HuH-7.5 (cell line): ENCODE measurements around the gene PBXIP1.
"Not testable (repeated sequence)": the region's sequence is repeated elsewhere in the genome, so short reads cannot be mapped to it uniquely, and the experiment has no call there.

Source experiments
- DNase-seq: peaks from one replicate; pipeline ENCODE4 v3.0.0; 2011; ENCODE audit warnings: low spot score

Gene PBXIP1

DNA sequence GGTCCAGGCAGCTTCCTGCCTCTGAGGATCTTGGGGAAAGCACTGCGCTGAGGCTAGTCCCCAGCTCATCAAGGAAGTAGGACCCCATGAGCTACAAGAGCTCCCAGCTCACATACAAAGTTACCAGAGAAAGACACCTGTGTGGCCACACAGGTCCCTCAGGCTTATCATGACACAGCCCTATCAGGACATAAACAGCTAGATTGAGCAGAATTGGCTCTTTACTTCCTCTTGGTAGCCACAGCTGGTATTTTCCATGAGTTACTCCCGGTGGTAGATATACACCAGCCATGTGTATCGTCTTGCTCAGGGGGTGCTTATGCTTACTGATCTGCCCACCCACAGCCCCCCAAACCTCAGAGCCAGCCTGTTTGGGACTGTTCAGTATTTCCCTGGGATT, 38.7 kb upstream of the PBXIP1 start:
- peak; percentile 1 for DNase-seq

GRCh38 chr1:154994269-154994587, 38.3 kb upstream of the PBXIP1 start:
- DNase-seq: peak; percentile 1

DNA sequence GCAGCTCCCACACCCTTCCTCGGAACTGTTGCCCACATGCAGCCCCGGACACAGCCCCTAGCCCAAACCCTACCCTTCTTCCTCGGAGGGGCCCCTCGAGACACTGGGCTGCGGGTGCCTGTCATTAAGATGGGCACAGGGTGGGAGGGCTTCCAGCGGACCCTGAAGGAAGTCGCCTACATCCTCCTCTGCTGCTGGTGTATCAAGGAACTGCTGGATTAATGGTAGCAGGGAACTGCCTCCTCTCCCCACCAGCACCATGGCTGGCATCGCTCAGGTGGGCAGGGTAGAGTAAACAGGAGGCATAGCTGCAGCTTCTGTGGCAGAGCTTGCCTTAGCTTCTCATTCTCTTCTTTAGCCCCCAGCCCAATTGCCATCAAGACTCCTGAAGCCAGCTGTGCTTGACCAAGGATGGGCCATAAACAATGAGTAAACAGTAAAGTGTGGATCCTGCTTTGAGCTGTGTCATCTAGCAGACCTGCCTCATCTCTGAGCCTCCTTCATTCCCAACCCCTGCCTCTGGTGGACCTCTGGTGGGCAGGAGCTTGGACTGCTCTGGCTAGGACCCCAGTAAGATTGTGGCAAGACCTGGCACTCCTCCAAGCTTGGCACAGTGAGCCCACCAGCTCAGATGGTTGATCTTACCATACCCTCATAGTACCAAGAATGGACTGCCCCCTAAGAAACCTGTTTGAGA, 37.8 kb upstream of the PBXIP1 start, which contains the start of gene LENEP:
Gene LENEP, plus strand, starts transcription at position 15 of the 697 bp plus-strand sequence. Its CDS starts 22 bp downstream, at position 37.
- DNase-seq: peak; percentile 4

GRCh38 chr1:154992721-154993571, 37.0 kb upstream of the PBXIP1 start:
- peak; percentile 7 for DNase-seq

DNA sequence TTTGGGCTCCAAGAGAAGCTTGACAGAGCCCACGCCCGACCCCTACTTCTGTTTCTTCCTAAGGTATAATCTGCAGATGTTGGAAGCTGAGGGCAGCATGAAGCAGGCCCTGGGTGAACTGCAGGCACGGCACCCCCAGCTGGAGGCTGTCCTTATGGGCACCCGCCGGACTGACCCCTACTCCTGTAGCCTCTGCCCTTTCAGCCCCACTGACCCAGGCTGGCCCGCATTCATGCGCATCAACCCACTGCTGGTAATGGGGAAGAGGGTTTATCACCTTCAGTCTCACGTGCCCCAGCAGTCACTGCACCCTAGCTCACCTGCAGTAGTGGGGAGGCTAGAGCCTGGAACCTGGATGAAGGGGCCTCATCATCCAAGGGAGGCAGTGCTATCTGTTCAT, 34.4 kb upstream of the PBXIP1 start:
- DNase-seq: no peak

DNA sequence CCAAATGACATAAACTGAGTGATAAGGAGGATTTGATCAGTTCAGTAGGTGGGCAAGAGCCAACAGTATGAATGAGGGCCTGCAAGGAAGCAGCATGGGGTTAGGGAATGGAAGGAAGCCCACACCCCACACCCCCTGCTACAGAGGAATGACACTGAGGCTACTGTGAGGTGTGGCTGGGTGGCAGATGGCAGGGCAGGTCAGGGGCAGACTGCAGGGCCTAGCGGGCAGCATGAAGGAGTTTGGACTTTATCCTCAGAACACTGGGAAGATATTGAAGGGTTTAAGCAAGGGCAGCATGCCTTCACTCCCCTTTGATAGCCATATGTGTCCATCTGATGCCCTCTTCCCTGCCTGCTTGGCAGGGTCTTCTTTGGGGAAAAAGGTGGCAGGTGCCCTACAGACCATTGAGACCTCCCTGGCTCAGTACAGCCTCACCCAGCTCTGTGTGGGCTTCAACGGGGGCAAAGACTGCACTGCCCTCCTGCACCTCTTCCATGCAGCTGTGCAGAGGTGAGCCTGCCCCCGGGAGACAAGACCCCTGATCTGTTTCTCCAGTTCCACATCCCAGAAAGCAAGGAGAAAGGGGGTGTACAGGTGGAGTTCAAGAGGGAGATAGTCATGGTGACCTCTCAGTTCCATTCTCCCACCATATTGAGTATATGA, 33.4 kb upstream of the PBXIP1 start:
- no peak for DNase-seq

DNA sequence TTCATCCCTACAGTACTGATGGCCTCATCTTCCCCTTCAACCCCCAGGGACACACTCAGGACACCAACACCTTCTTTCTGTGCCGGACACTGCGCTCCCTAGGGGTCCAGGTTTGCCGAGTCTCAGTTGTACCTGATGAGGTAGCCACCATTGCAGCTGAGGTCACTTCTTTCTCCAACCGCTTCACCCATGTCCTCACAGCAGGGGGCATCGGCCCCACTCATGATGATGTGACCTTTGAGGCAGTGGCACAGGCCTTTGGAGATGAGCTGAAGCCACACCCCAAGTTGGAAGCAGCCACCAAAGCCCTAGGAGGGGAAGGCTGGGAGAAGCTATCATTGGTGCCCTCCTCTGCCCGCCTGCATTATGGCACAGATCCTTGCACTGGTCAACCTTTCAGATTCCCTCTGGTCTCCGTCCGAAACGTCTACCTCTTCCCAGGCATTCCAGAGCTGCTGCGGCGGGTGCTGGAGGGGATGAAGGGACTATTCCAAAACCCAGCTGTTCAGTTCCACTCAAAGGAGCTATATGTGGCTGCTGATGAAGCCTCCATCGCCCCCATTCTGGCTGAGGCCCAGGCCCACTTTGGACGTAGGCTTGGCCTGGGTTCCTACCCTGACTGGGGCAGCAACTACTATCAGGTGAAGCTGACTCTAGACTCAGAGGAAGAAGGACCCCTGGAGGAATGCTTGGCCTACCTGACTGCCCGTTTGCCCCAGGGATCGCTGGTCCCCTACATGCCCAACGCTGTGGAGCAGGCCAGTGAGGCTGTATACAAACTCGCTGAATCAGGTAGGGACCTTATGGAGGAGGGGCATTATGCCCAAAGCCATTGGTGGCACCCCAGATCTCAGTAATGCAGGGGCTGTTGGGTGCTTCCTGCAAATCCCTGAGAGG, 32.4 kb upstream of the PBXIP1 start:
- no peak for DNase-seq

DNA sequence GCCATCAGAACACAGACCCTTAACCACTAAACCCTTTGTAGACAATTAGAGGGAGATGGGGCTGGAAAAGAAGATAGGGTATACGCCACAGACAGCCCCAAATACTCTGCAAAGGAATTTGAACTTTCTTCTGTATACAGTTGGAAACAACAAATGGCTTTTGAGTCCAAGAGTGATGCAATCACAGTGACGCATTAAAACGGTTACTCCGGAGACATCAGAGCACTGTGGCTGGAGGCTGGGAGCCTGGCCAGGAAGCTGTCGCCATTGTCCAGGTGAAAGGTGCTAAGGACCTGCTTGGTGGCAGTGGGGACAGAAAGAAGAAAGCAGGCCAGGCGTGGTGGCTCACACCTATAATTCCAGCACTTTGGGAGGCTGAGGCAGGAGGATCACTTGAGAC, 31.4 kb upstream of the PBXIP1 start:
- DNase-seq: no peak

- not testable (repeated sequence) for DNase-seq
Observed at GRCh38 chr1:154986736-154987135, 30.8 kb upstream of the PBXIP1 start.

- DNase-seq: no peak
Observed at GRCh38 chr1:154983776-154984466, 28.0 kb upstream of the PBXIP1 start.

DNA sequence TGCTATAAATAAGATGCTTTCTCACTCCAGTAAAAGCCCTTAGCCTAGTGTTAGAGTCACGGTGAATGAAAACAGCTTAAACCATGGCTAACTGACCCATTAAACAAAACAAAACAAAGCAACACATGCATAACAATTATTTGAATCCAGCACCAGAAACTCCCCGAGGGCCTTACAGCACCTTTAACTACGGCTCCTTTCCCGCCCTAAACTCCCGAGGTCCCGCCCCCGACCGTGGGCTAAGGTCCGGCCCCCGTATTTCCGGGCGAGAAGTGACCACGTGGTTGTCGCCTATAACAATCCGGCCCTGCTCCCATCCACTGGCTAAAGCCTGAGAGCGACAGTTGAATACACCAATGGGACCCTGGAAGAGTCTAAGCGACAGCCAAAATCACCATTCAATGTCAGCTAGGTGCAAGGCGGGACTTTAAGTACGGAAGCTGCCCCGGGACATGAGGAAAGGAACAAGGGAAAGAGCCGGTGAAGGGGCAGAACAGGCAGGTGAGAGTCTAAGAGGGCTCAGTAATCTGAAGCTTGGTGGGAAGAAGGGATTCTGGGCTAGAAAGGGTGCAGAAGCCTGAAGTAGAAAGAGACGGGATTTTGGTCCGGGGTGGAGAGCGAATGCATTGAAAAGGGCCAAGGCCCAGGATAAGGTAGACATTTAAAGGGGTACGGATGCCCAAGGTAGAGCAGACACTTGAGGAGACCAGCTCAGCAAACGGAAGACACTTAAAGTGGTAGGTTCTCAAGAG, 27.2 kb upstream of the PBXIP1 start, which contains the start of gene FLAD1:
Gene FLAD1, plus strand, starts transcription at position 448 of the 752 bp plus-strand sequence. CDS start 351 bp downstream, outside the sequence.
- DNase-seq: peak; percentile 98

- no peak for DNase-seq
Observed at GRCh38 chr1:154982341-154982740, 26.4 kb upstream of the PBXIP1 start.

- DNase-seq: no peak
Observed at GRCh38 chr1:154978360-154978759, 22.5 kb upstream of the PBXIP1 start.

GRCh38 chr1:154977762-154978161, 21.9 kb upstream of the PBXIP1 start:
- DNase-seq: not testable (repeated sequence)

DNA sequence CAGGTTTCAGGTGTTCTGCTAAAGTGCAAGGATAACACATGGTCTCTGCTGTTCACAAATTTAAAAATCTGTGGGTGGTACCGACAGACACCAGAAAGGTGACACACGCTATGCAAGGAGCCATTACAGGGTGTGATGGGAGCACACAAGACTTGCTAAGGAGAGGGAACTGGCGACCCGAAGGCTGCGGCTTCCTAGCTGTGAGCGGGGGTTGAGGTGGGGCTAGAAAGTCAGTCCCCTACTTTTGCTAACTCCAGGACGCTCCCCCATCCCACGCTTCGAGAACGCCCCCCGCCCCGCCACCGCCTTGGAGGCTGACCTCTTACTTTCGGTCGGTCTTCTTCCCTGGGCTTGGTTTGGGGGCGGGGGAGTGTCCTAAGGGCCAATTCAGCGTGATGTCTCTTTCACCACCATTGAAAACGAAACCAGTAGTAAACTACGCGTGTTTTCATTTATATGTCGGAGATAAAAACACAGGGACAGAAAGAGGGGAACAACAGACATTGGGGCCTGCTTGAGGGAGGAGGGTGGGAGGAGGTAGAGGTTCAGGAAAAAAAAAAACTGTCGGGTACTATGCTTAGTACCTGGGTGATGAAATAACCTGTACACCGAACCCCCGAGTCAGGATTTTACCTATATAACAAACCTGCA, 19.6 kb upstream of the PBXIP1 start:
- DNase-seq: no peak

- peak; percentile 78 for DNase-seq
Observed at GRCh38 chr1:154974808-154975408, 19.0 kb upstream of the PBXIP1 start.

DNA sequence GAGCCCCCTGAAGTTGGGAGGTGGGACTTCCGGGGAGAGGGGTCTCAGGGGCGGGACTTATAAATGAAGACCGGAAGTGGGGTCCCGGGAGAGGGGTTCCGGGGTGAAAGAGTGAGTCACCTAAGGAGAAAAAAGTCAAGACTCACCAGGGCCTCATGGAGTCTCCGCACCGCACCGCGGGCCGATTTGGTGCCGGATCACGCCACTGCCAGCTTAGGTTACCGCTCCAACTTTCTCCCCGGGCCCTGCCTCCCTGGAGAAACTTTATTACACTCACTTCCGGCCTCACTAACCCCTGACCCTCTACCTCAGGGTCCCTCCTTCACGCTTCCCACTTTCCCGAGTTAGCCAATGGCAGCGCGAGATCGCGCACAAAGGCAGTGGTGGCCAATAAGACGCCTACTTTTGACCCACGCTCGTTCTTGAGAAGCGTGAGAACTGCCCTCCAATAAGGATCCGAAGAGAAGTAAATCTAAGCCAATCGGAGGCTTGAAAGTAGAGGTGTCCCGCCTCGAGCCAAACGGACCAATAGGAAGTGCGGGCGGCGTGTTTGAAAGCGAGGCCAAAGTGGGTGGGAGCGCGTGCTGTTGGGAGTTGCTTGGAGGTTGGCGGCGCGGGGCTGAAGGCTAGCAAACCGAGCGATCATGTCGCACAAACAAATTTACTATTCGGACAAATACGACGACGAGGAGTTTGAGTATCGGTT, 18.4 kb upstream of the PBXIP1 start, which contains the start of gene CKS1B:
Gene CKS1B, plus strand, starts transcription at position 580 of the 706 bp plus-strand sequence. Its CDS starts 65 bp downstream, at position 645.
- DNase-seq: peak; percentile 95

DNA sequence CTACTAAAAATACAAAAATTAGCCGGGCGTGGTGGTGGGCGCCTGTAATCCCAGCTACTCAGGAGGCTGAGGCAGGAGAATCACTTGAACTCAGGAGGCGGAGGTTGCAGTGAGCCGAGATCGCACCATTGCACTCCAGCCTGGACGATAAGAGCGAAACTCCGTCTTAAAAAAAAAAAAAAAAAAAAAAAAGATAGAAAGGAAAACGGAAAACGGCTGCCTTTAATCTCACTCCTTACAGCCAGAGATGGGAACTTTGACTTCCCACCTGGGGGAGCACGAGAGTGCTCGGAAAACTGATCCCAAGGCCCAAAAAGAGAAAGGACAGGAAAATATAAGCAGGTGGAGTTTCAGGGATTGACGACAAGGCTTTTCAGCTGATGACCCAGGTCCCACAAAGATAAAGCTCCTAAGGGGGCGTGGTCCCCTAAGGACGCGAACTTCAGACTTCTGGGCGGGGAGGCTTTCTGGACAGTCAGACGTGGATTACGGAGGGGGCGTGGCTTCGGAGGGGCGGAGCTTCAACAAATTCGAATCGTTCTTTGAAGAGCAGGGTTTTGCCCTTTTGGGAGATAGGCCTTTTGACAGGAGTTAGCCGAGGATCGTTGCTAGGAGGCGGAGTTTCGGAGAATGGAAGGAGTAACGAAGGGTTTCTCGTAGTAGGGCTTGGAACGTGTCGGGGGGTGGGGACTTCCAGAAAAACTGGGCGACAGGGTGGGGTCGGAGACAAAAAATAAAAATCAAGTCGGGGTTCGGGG, 17.6 kb upstream of the PBXIP1 start:
- peak; percentile 72 for DNase-seq
